GM12878 (cell line): Measurements from ENCODE around the gene ZNF160. TPM values are rescaled to one million over a fixed set of nuclear protein-coding genes. Genes with fewer than 3 reads are reported as not detected.

ENCODE experiments used
- ATAC-seq: fragments of 200-7000 bp; cut with Tn5 transposase; 3 replicates; pipeline ENCODE4 v1.9.1; 2020; ENCODE audit warnings: mild to moderate bottlenecking, moderate library complexity
- BruUV-seq: library from RNA; stranded (reverse); fragments of 400-500 nt; replicated peaks from 2 replicates; lab custom pipeline; 2021; lab: Mats Ljungman, UMichigan
- CTCF ChIA-PET: fragments of 300-600 bp; sonication (Branson Sonifier 250); formaldehyde crosslinking; extraction: SDS; loops from one replicate; lab custom pipeline; 2021; ENCODE audit warnings: inconsistent platforms; lab: Yijun Ruan, JAX
- POLR2A ChIA-PET: fragments of 350-600 bp; formaldehyde crosslinking; extraction: SDS; loops from one replicate; lab custom pipeline; 2021; ENCODE audit warnings: inconsistent platforms; lab: Charles Lee
- RAD21 ChIA-PET: fragments of 300-600 bp; sonication (Branson Sonifier 250); formaldehyde crosslinking; loops from one replicate; lab custom pipeline; 2023; ENCODE audit warnings: antibody characterized with exemption; ENCODE audit not compliant: unreplicated experiment; lab: Charles Lee
- SMC1A ChIA-PET: fragments of 300-600 bp; sonication (Branson Sonifier 250); formaldehyde crosslinking; loops from one replicate; lab custom pipeline; 2023; ENCODE audit not compliant: unreplicated experiment, uncharacterized antibody; lab: Charles Lee
- DNase-seq: peaks from one replicate; pipeline ENCODE4 v3.0.0-alpha.2; 2011; ENCODE audit warnings: low read depth, low spot score
- FAIRE-seq: peaks from 3 replicates; lab custom pipeline; 2011; peaks lifted over from hg19 to GRCh38; lab: Jason Lieb, UNC
- H2AFZ ChIP-seq: 2 replicates; pipeline ENCODE4 v1.6.0; 2011; ENCODE audit warnings: low read depth, low read length, control low read depth; ENCODE audit not compliant: control insufficient read depth
- H3K27ac ChIP-seq: 2 replicates; pipeline ENCODE4 v1.5.1; 2011; ENCODE audit warnings: control low read depth; ENCODE audit not compliant: control insufficient read depth, insufficient read depth
- H3K27me3 ChIP-seq, 2 experiments: replicated peaks in 1 of 2; 2 replicates each; pipeline versions ENCODE4 v1.6.0 to v1.6.1; 2011; ENCODE audit warnings: low read length in 1 of 2; ENCODE audit not compliant: control insufficient read depth in 2 of 2, insufficient read depth in 2 of 2
- H3K36me3 ChIP-seq, 2 experiments: 2 replicates each; pipeline ENCODE4 v1.5.1; 2011; ENCODE audit warnings: low read length in 1 of 2; ENCODE audit not compliant: control insufficient read depth in 2 of 2, insufficient read depth in 2 of 2
- H3K4me1 ChIP-seq: 2 replicates; pipeline ENCODE4 v1.6.1; 2011; ENCODE audit warnings: mild to moderate bottlenecking, low read length, moderate library complexity, mixed read lengths; ENCODE audit not compliant: control insufficient read depth, insufficient read depth
- H3K4me2 ChIP-seq: 2 replicates; pipeline ENCODE4 v1.6.0; 2011; ENCODE audit warnings: control low read depth; ENCODE audit not compliant: control insufficient read depth, insufficient read depth
- H3K4me3 ChIP-seq: fragments of 200-600 bp; sonication (generic); 2 replicates; pipeline ENCODE4 v1.5.1; 2016
- H3K79me2 ChIP-seq: 2 replicates; pipeline ENCODE4 v1.6.0; 2011; ENCODE audit warnings: low read length; ENCODE audit not compliant: control insufficient read depth, insufficient read depth
- H3K9ac ChIP-seq: 2 replicates; pipeline ENCODE4 v1.8.0; 2011; ENCODE audit warnings: low read length, control low read depth, mixed read lengths; ENCODE audit not compliant: control insufficient read depth, insufficient read depth
- H3K9me3 ChIP-seq: replicated peaks from 3 replicates; pipeline ENCODE4 v1.5.1; 2011; ENCODE audit warnings: mild to moderate bottlenecking, low read length; ENCODE audit not compliant: control insufficient read depth, insufficient read depth
- H4K20me1 ChIP-seq: 2 replicates; pipeline ENCODE4 v1.6.0; 2011; ENCODE audit not compliant: control insufficient read depth, insufficient read depth
- BRCA1 ChIP-seq: IDR thresholded peaks from 2 replicates; pipeline ENCODE4 v1.6.1; 2011; ENCODE audit warnings: low read depth, low read length, improper control_type of control experiment
- HDAC6 ChIP-seq: fragments of 200-600 bp; sonication (generic); IDR thresholded peaks from one replicate; pipeline ENCODE4 v1.8.0; 2017; ENCODE audit warnings: antibody characterized with exemption; ENCODE audit not compliant: unreplicated experiment
- LARP7 ChIP-seq: fragments of 450-650 bp; IDR thresholded peaks from 2 replicates; pipeline ENCODE4 v1.6.1; 2017; ENCODE audit warnings: mild to moderate bottlenecking
- PAX5 ChIP-seq: IDR thresholded peaks from 2 replicates; pipeline ENCODE4 v1.6.1; 2011; ENCODE audit warnings: low read depth, low read length, borderline replicate concordance
- POU2F2 ChIP-seq: IDR thresholded peaks from 3 replicates; pipeline ENCODE4 v1.6.1; 2011; ENCODE audit warnings: low read depth, mild to moderate bottlenecking, low read length, borderline replicate concordance
- RAD21 ChIP-seq: IDR thresholded peaks from 2 replicates; pipeline ENCODE4 v1.6.1; 2011; ENCODE audit warnings: mild to moderate bottlenecking, low read depth, low read length, moderate library complexity; ENCODE audit not compliant: insufficient read depth
- RUNX3 ChIP-seq: IDR thresholded peaks from 2 replicates; pipeline ENCODE4 v1.6.1; 2012; ENCODE audit warnings: low read length, inconsistent platforms
- SMAD1 ChIP-seq: fragments of 450-650 bp; IDR thresholded peaks from 2 replicates; pipeline ENCODE4 v1.6.1; 2018; ENCODE audit warnings: mild to moderate bottlenecking, low read depth; ENCODE audit not compliant: partially characterized antibody
- TCF7 ChIP-seq: IDR thresholded peaks from 2 replicates; pipeline ENCODE4 v1.6.1; 2014; ENCODE audit warnings: antibody characterized with exemption, borderline replicate concordance
- ZNF24 ChIP-seq: fragments of 450-650 bp; IDR thresholded peaks from 2 replicates; pipeline ENCODE4 v1.6.1; 2017; ENCODE audit warnings: antibody characterized with exemption, mild to moderate bottlenecking
- WGBS: methylation state at CpG from one replicate; pipeline ENCODE4 v1.1.6; 2016; ENCODE audit warnings: low lambda C conversion rate; ENCODE audit not compliant: insufficient replicate concordance, insufficient coverage; ENCODE audit errors: missing lambda C conversion rate; 5-methylcytosine and 5-hydroxymethylcytosine counted together
- in situ Hi-C: fragments of 300-500 bp; cut with MboI; formaldehyde crosslinking; loops from 9 replicates; pipeline ENCODE4 v1.14.3; 2018; ENCODE audit warnings: mixed read lengths
- intact Hi-C: fragments of 100-400 bp; cut with micrococcal nuclease; formaldehyde crosslinking; loops from one replicate; pipeline ENCODE4 v1.14.2; 2022; ENCODE audit not compliant: unreplicated experiment
- polyA plus RNA-seq, 11 experiments: library from polyadenylated mRNA; depleted of rRNA in 4 of 11; unstranded in 6 of 11; stranded (reverse) in 5 of 11; fragments of >200 nt; fragmentation: Nextera tagmentation in 4 of 11; fragmentation: Illumina TruSeq in 1 of 11; extraction: Ambion mirVana in 4 of 11; extraction: Trizol in 1 of 11; gene quantifications; 1 replicate in 1 of 11; 2 replicates in 10 of 11; pipeline versions ENCODE4 v1.2.1 to v1.2.3, GENCODE V29; 2011 to 2016; ENCODE audit warnings: inconsistent platforms in 2 of 11, missing spikeins in 2 of 11, low read depth in 1 of 11
- total RNA-seq, 4 experiments: library from RNA; depleted of rRNA in 3 of 4; stranded (reverse); fragments of >200 nt in 3 of 4; fragmentation: Illumina TruSeq in 1 of 4; extraction: Trizol in 1 of 4; gene quantifications; 2 replicates each; pipeline versions ENCODE4 v1.2.1 to v1.2.3, GENCODE V29; 2013 to 2021
- TF ChIP-seq, protein P1 (sequence below): IDR thresholded peaks from 2 replicates; pipeline ENCODE4 v1.6.1; 2011; ENCODE audit warnings: borderline replicate concordance, low read depth, mild to moderate bottlenecking, moderate library complexity, low read length; ENCODE audit not compliant: insufficient read depth, poor library complexity, severe bottlenecking
- TF ChIP-seq, protein P2 (sequence below): fragments of 450-650 bp; IDR thresholded peaks from 2 replicates; pipeline ENCODE4 v1.6.1; 2017; ENCODE audit warnings: low read depth, mild to moderate bottlenecking, moderate library complexity
- TF ChIP-seq, protein P3 (sequence below): fragments of 450-650 bp; formaldehyde crosslinking; IDR thresholded peaks from 2 replicates; pipeline ENCODE4 v1.4.0; 2022; ENCODE audit warnings: mild to moderate bottlenecking, moderate library complexity
- TF ChIP-seq, protein P4 (sequence below): IDR thresholded peaks from 2 replicates; pipeline ENCODE4 v1.6.1; 2012; ENCODE audit warnings: low read length, inconsistent platforms

ZNF160 gene
- total and polyA plus RNA-seq, 10 of the 15 experiments (the other 5 are each of a cell fraction or from before 2014, with no cell fraction given): 2.8 to 18.6 (median 12.1) TPM

DNA sequence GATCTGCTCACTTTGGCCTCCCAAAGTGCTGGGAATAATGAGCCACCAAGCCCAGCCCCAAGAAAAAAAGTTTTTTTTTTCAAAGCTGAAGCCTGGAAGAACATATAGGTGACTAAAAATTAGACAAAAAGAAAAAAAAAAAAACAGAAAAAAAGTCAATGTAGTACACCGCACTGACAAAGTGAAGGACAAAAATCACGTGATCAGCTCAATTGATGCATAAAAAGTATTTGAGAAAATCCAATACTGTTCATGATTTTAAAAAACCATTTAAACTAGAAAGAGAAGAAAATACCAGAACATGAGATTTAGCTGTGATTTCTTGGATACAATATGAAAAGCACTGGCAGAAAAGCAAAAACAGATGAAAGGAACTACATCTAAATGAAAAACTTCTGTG, 69.2 kb downstream of the ZNF160 start:
- H4K20me1 ChIP-seq: no peaks in the 10 kb centered on the region
- no peak for DNase-seq
- FAIRE-seq: no peak
- peaks cover 4% of the 10 kb centered on the region; the same call in 1 of the 3 replicates for H3K9me3 ChIP-seq
- H3K9ac ChIP-seq: no peak overlapping the region
- CTCF ChIA-PET: no interaction called here
- RAD21 ChIA-PET: no interaction called here
- H3K27ac ChIP-seq: no peak overlapping the region
- H2AFZ ChIP-seq: no peak overlapping the region
- no peaks in the 10 kb centered on the region for H3K4me1 ChIP-seq
- intact Hi-C loops: no loop called here
- WGBS: 55% methylated on average over 2 of the region's 2 CpGs
- no peak for ATAC-seq
- no TSS peak for BruUV-seq
- in situ Hi-C loops: no loop called here
- TF ChIP-seq, protein P1, sequence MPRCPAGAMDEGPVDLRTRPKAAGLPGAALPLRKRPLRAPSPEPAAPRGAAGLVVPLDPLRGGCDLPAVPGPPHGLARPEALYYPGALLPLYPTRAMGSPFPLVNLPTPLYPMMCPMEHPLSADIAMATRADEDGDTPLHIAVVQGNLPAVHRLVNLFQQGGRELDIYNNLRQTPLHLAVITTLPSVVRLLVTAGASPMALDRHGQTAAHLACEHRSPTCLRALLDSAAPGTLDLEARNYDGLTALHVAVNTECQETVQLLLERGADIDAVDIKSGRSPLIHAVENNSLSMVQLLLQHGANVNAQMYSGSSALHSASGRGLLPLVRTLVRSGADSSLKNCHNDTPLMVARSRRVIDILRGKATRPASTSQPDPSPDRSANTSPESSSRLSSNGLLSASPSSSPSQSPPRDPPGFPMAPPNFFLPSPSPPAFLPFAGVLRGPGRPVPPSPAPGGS: no peak
- TF ChIP-seq SMAD1: no peak
- TF ChIP-seq LARP7: no peak
- TF ChIP-seq, protein P2, sequence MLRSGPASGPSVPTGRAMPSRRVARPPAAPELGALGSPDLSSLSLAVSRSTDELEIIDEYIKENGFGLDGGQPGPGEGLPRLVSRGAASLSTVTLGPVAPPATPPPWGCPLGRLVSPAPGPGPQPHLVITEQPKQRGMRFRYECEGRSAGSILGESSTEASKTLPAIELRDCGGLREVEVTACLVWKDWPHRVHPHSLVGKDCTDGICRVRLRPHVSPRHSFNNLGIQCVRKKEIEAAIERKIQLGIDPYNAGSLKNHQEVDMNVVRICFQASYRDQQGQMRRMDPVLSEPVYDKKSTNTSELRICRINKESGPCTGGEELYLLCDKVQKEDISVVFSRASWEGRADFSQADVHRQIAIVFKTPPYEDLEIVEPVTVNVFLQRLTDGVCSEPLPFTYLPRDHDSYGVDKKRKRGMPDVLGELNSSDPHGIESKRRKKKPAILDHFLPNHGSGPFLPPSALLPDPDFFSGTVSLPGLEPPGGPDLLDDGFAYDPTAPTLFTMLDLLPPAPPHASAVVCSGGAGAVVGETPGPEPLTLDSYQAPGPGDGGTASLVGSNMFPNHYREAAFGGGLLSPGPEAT: no peak
- no peak for TF ChIP-seq ZNF24
- no peak for TF ChIP-seq TCF7
- no peak for TF ChIP-seq RUNX3
- TF ChIP-seq POU2F2: no peak
- TF ChIP-seq PAX5: no peak
- TF ChIP-seq, protein P3, sequence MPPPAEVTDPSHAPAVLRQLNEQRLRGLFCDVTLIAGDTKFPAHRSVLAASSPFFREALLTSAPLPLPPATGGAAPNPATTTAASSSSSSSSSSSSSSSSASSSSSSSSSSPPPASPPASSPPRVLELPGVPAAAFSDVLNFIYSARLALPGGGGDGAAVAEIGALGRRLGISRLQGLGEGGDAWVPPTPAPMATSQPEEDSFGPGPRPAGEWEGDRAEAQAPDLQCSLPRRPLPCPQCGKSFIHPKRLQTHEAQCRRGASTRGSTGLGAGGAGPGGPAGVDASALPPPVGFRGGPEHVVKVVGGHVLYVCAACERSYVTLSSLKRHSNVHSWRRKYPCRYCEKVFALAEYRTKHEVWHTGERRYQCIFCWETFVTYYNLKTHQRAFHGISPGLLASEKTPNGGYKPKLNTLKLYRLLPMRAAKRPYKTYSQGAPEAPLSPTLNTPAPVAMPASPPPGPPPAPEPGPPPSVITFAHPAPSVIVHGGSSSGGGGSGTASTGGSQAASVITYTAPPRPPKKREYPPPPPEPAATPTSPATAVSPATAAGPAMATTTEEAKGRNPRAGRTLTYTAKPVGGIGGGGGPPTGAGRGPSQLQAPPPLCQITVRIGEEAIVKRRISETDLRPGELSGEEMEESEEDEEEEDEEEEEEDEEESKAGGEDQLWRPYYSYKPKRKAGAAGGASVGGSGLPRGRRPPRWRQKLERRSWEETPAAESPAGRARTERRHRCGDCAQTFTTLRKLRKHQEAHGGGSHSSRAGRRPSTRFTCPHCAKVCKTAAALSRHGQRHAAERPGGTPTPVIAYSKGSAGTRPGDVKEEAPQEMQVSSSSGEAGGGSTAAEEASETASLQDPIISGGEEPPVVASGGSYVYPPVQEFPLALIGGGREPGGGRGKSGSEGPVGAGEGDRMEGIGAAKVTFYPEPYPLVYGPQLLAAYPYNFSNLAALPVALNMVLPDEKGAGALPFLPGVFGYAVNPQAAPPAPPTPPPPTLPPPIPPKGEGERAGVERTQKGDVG (CRISPR knock-in tag): no peak
- TF ChIP-seq HDAC6: no peak
- TF ChIP-seq, protein P4, sequence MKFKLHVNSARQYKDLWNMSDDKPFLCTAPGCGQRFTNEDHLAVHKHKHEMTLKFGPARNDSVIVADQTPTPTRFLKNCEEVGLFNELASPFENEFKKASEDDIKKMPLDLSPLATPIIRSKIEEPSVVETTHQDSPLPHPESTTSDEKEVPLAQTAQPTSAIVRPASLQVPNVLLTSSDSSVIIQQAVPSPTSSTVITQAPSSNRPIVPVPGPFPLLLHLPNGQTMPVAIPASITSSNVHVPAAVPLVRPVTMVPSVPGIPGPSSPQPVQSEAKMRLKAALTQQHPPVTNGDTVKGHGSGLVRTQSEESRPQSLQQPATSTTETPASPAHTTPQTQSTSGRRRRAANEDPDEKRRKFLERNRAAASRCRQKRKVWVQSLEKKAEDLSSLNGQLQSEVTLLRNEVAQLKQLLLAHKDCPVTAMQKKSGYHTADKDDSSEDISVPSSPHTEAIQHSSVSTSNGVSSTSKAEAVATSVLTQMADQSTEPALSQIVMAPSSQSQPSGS: no peak
- no peak for TF ChIP-seq BRCA1
- no peak for TF ChIP-seq RAD21
- no peaks in the 10 kb centered on the region for H3K27me3 ChIP-seq
- no peaks in the 10 kb centered on the region for H3K79me2 ChIP-seq
- no peak overlapping the region for H3K4me3 ChIP-seq
- SMC1A ChIA-PET: no interaction called here
- H3K36me3 ChIP-seq: no peaks in the 10 kb centered on the region
- POLR2A ChIA-PET: no interaction called here
- H3K4me2 ChIP-seq: no peak overlapping the region
